ENCODE measurements around the gene TMEM86B.
"Not testable (repeated sequence)": the region's sequence is repeated elsewhere in the genome, so short reads cannot be mapped to it uniquely, and the experiment has no call there.

The TMEM86B gene

GRCh38 chr19:55220525-55220924 is 8.0 kb downstream of the TMEM86B start:
- no peak for DNase-seq (ENCODE audit: low read depth)

DNA sequence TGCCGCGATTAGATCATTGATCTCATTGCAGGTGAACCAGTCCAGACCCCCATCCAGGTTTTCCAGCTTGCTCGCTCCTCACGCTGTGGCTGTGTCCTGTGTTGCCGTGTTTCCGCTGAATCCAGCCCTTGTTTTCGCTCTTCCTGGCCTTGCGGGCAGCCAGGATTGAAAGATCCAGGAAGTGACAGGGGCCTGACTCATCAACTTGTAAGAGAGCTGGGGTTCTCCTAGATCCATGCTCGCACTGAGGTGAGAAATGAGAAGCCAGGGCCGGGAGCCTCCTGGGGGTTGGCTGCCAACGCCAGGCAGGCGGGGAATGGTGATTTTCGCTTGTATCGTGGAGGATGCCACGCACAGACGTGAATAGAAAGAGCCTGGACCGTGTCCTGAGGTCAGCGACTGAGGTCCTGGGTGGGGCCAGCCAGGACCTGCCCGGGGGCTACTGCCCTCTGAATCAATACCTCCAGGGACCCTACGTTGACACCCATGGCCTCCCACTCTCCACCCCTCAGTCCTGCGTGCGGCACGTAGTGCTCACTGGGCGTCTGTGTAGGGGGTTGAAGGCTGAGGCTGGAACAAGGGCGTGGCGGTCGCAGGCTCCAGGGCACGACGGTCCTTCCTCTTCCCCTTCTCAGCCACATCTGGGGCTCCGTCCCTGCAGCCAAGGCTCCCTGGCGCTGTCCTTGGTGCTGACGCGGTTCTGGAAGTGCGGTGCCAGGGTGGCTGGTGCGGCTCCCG is 11.9 kb downstream of the TMEM86B start:
- DNase-seq (ENCODE audit: low read depth), result no peak

GRCh38 chr19:55213547-55213946 is 15.0 kb downstream of the TMEM86B start:
- no peak for DNase-seq (ENCODE audit: low read depth)

DNA sequence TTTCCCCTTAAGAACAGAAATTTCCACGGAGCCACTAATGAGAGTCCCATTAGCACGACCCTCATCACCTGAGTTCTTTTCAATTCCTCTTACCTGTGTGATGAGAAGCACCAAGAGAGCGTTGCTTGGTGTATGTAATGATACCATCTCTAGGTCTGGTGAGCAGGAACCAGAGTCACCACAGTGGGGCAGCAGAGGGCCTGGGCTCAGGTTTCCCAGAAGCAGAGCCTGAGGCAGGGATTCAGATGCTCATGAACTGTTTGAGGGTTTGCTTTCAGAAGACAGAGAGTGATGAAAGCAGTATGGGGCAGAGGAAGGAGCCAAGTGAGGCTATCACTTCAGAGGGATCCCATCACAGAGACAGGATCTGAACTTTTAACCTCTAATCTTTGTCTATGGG is 16.1 kb downstream of the TMEM86B start:
- DNase-seq (ENCODE audit: low read depth), result no peak

DNA sequence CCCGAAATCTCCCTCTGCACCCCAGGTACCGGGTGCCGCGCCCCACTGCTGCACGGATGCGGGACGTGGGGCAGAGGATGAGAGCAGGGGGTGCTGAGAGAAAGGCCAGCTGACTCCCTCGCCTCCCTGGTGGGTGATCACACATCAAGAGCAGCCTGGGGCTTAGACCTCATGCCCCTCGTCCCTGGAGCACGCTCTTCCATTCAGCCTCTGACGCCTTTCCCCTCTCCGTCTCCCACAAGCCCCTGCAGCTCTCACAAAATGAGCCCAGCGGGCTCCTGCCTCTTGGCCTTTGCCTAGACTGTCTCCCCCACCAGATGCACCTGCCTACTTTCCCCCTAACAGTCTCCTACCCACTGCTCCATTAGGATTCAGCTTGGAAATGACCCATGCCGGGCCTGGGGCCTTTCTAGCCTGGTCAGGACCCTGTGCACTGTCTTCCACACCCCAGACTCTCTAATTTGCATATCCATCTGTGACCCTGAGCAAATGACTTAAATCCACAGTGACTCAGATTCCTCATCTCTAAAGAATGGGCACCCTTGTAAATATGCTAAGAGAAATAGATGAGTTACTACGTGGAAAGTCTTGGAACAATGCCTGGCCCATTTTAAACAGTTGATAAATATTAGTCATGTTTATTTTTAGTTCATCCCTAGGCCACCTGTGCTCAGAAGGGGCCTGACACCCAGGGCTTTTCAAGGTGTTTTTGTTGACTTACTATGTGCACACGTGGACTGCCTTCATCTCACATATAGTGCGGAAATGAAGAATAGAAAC is 18.7 kb downstream of the TMEM86B start:
- DNase-seq (ENCODE audit: low read depth), result no peak

- no peak for DNase-seq (ENCODE audit: low read depth)
Measured at GRCh38 chr19:55208880-55209692, 19.5 kb downstream of the TMEM86B start, which contains the start of gene PTPRH. TSS of gene PTPRH (minus strand) at chr19:55209501. CDS start at chr19:55209433, 68 bp downstream.

GRCh38 chr19:55206664-55207500 is 21.7 kb downstream of the TMEM86B start:
- DNase-seq (ENCODE audit: low read depth), result peak; percentile 5

DNA sequence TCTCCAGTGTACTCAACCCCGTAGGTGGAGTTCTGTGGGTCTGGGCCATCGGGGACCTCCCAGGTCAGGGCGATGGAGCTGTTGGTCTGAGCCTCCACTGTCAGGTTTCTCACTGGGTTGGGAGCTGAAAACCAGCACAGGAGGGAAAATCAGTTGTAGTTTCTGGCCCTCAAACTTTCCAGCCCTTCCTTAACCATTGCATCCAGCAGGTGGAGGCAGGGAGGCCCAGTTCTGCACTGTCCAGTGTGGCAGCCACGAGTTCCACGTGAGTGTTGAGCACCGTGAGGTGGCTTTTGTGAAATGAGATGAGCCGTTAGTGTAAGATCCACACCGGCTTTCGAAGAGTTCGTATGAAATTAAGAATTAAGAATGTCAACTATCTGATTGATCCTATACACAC is 26.4 kb downstream of the TMEM86B start:
- DNase-seq (ENCODE audit: low read depth), result not testable (repeated sequence)

GRCh38 chr19:55199620-55200204 is 28.9 kb downstream of the TMEM86B start:
- DNase-seq (ENCODE audit: low read depth), result no peak

GRCh38 chr19:55198651-55199050 is 29.9 kb downstream of the TMEM86B start:
- DNase-seq (ENCODE audit: low read depth), result no peak

DNA sequence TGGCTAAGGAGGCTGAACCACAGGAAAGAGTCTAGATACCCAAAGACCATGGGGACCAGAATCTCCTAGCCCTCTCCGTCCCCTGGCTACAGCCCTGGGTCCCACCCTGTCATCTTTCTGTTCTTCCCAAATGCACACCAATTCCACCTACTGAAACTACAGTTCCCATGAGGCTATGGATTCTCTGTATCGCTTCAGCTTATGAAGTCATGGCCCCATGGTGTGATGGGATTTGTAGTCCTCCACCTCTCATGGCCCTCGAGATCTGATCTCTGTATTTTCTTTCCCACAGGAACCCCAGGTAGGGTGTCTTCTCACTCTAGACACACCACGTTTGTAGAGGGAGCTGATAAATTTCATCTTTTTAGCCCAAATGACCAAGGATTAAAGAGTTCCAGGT is 31.0 kb downstream of the TMEM86B start:
- DNase-seq (ENCODE audit: low read depth), result no peak

GRCh38 chr19:55196803-55197202 is 31.8 kb downstream of the TMEM86B start:
- DNase-seq (ENCODE audit: low read depth), result no peak

DNA sequence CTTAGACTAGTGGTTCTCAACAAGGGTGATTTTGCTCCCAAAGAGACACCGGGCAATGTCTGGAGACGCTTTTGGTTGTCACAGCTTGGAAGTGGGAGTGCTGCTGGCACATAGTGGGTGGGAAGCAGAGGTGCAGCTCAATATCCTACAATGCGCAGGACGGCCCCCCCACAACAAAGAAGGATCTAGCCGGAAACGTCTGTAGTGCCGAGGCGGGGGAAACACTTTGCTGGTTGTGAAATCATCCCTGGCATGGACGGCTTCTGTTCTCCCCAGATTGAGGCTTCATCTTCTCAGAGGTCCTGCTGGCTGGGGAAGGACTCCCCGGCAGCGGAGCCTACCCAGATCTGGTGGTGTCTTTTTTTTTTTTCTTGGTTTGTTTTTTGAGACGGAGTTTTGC is 35.1 kb downstream of the TMEM86B start:
- no peak for DNase-seq (ENCODE audit: low read depth)

DNA sequence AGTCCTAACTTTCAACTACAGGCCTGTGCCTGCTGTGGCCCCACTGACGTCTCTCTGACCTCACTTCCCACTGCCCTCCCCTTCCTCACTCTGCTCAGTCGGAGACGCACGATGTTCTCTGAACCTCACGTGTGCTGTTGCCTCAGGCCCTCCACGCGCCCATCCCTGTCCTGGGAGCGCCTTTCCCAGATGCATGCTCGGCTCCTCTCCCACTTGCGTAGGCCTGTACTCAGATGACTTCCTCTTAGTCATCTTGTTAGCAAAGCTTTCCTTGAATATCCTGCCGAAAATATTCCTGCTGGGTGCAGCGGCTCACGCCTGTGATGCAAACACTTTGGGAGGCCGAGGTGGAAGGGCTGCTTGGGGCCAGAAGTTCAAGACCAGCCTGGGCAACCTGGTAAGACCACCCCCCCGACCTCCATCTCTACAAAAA is 39.1 kb downstream of the TMEM86B start:
- DNase-seq (ENCODE audit: low read depth), result no peak

DNA sequence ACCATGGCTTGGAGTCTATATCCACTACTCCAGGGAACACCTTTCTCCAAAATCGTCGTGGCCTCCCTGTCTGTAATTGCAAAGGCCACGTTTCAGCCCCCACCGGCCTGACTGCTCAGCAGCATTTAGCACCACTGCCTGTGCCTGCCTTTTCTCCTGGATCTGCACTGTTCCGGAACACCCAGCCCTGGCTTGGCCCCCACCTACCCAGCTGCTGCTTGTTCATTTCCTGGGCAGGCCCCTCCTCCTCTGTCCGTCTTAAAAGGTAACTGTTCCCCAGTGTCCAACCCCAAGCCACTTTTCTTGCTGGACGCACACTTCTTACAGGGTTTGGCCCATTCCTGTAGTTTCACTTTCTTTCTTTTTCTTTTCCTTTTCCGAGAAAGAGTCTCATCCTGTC is 39.9 kb downstream of the TMEM86B start:
- DNase-seq (ENCODE audit: low read depth), result no peak

DNA sequence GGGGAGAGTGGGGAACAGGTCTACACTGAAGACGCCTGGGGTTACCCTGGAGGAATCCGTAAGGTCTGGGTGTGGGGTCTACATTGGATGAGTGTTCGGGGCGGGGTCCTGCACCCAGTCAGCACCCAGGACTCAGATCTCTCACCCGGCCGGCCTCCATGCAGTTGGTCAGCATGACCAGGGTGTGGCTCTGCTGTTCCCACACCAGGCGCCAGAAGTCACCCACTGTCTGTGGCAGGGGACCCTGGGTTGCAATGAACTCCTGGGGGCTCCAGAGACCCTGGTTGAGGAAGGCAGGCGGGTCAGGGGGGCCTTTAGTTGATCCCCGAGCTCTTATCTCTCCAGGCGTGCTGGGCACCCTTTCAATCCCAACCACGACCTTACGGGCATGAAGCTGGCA is 42.5 kb downstream of the TMEM86B start:
- no peak for DNase-seq (ENCODE audit: low read depth)

DNA sequence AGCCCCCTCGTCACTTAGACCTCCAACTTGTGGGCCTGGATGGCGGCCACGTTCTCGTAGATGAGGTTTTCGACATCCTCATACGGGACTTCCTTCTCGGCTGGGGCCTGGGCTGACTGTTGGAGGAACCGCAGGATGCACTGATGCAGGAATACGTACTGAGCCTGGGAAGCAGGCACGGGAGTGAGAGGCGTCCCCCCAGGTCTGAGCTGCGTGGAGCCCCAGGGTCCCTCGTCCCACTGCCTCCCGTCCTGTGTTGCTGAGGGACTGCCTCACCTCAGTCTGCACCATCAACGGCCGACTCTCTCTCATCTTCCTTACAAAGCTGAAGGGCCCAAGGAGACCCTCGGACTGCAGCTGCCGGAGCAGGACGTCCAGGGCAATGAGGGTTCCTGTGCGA is 46.8 kb downstream of the TMEM86B start:
- no peak for DNase-seq (ENCODE audit: low read depth)

GRCh38 chr19:55179606-55180484 is 48.7 kb downstream of the TMEM86B start, which contains the start of gene SYT5:
TSS of gene SYT5 (minus strand) at chr19:55180289. CDS start at chr19:55179041, 1,248 bp downstream.
- DNase-seq (ENCODE audit: low read depth), result peak; percentile 29

DNA sequence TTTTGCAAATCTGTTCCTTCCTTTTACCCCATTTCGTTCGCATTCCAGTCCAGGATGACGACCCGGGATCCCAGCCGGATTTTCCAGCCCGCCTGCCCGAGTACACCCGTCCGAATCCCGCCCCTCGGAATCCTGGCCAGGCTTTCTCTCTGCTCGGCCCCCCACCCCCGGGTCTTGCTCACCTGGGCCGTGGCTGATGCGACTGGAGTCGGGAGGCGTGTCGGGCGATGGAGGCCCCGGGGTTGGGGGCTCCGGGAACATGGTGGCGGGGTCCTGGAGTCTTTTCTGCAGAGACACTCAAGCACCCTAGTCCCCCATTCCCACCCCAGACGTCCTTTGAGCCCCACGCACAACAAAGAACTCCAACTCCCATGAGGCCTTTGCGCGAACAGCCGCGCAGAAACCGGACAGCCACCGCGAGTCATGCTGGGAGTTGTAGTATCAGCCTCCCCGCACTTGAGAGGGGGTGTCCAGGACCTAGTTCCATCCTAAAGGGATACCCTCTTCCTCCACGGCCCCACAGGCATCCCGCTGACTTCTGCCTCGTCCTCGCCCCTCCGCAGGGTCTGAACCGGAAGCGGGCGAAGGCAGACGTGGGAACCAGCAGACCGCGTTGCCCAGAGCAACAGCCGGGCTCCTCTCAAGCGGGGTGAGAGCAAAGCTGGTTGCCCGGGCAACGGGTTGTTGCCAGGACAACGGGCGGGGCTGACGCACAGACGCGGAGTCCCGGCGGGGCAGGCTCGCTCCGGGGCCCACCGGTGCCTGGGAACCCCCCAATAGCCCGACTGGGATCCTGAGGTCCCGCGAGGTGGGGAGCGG is 49.6 kb downstream of the TMEM86B start:
- peak; percentile 87 for DNase-seq (ENCODE audit: low read depth)

Measured in stimulated activated CD8-positive, alpha-beta memory T cell treated with anti-CD3 and anti-CD28 coated beads, Interleukin-12 subunit alpha, Interleukin-12 subunit beta, amount 100 ng/mL, for 1 hour (primary cell).